ENCODE data around the gene MORC2.

GRCh38 chr22:30876221-30876751, 92.3 kb downstream of the MORC2 start:
- TF ChIP-seq POLR2A (IDR thresholded peaks at IDR 0.05), result no peak
- TF ChIP-seq, protein P1, sequence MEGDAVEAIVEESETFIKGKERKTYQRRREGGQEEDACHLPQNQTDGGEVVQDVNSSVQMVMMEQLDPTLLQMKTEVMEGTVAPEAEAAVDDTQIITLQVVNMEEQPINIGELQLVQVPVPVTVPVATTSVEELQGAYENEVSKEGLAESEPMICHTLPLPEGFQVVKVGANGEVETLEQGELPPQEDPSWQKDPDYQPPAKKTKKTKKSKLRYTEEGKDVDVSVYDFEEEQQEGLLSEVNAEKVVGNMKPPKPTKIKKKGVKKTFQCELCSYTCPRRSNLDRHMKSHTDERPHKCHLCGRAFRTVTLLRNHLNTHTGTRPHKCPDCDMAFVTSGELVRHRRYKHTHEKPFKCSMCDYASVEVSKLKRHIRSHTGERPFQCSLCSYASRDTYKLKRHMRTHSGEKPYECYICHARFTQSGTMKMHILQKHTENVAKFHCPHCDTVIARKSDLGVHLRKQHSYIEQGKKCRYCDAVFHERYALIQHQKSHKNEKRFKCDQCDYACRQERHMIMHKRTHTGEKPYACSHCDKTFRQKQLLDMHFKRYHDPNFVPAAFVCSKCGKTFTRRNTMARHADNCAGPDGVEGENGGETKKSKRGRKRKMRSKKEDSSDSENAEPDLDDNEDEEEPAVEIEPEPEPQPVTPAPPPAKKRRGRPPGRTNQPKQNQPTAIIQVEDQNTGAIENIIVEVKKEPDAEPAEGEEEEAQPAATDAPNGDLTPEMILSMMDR (IDR thresholded peaks at IDR 0.05), result no peak

All from esophagus squamous epithelium (tissue), 4 donors.